OCI-LY1 (cell line): Measurements from ENCODE around the gene PPIL6.

Experiments used
- CTCF ChIP-seq: fragments of 200-600 bp; sonication (generic), shearing (Covaris generic); IDR thresholded peaks from 2 replicates; pipeline ENCODE4 v1.5.1; 2017; ENCODE audit warnings: mild to moderate bottlenecking, antibody characterized with exemption, low read length, moderate library complexity, mixed read lengths
- EZH2 ChIP-seq: fragments of 200-600 bp; sonication (generic), shearing (Covaris generic); IDR thresholded peaks from 2 replicates; pipeline ENCODE4 v1.8.0; 2017; ENCODE audit warnings: borderline replicate concordance, mixed run types, mild to moderate bottlenecking, antibody characterized with exemption, low read length, moderate library complexity, mixed read lengths

GRCh38 chr6:109443425-109443950, 3.1 kb upstream of the PPIL6 start:
- no peak for TF ChIP-seq CTCF
- no peak for TF ChIP-seq EZH2
